Inflammatory macrophage treated with lipopolysaccharide for 1 hour (primary cell): ENCODE measurements around the gene TMCC1.
"Not testable (repeated sequence)": the region's sequence is repeated elsewhere in the genome, so short reads cannot be mapped to it uniquely, and the experiment has no call there.

Source experiments
- DNase-seq, 2 donors: peaks; one replicate each; pipeline ENCODE4 v3.0.0-alpha.2; 2020 to 2022

Gene TMCC1

DNA sequence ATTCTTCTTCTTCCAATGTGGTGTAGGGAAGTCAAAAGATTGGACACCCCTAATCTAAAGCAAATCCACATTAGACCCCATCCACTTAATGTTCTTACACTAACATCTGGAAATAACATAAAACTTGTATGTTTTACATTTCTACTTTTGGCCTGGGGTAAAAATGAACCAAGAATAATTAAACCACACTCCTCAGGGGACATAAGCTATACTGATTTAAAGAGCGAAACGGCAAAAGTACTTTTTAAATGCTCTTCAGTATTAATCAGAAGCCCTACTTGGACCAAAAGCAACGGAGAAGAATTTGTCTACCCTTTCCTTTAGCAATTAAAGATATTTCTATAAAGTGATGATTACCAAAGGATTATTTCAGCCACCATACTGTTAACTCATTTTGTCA lies 123.9 kb downstream of the TMCC1 start:
- DNase-seq = no peak

DNA sequence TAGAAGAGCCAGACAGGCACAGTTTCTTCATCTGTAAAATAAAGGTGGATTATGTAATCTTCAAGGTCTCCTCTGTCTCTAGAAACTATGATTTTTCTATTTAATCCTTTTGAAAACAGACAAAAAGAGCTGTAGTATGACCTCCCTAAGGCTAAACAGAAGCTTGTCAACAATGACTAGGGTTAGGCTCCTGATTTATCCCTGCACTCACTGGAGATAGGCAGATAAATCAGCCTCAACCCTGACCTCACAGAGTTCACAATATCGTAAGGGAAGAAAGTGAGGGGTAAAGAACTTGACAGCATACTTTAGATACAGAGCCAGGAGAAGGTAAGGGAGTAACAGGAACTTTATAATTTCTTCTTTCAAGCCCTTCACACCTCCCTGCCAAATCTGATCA lies 124.8 kb downstream of the TMCC1 start:
- no peak for DNase-seq

DNA sequence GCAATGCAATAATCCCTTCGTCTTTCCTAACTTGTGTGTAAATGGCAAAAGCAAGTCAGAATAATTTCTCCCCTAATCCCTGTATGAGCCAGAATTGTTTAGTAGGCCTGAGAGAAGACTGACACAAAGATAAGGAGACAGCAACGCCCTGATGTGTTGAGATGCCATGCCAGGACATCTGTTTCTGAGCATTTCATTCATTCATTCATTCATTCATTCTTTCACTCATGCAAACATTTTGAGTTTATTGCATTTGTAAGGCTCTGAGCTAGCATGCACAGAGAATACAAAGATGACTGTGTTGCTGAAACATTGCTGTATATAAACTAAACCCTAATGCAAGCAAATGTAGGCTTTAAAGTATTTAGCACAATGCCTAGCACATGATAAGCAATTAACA lies 127.4 kb downstream of the TMCC1 start:
- DNase-seq = no peak

DNA sequence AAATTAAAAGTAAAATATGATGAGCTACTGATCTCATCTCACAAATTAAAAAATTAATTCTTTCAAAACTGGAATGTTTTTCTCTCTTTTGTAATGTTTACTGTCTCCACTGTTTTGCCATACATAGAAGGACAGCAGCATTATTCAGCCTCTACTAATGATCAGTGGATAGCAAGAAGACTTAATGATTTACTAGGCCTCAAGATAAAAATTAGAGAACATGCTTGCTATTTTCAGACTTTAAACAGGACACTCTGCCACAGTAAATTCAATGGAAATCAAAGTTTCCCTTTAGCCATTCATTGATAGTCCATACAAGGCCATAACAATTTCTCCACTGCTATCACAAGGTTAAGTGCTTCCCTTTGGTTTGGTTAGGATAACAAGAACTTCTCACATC lies 129.4 kb downstream of the TMCC1 start:
- DNase-seq = no peak

DNA sequence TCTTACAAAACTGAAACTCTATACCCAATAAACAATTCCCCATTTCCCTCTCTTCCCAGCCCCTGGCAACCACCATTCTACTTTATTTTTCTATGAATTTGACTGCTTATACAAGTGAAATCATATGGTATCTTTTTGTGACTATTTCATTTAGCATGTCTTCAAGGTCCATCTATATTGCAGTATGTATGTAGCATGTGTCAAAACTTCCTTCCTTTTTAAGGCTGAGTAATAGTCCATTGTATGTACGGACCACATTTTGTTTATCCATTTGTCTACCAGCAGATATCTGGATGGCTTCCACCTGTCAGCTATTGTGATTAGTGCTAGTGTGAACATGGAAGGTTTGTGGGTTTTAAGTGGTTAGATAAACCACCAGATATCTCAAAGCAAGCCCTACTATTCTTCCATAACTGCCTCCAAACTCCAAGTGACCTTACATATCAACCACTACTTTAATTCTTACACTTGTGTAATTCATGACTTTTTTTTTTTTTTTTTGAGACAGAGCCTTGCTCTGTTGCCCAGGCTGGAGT lies 134.7 kb downstream of the TMCC1 start:
- peak; percentile 32 to 37 for DNase-seq

DNA sequence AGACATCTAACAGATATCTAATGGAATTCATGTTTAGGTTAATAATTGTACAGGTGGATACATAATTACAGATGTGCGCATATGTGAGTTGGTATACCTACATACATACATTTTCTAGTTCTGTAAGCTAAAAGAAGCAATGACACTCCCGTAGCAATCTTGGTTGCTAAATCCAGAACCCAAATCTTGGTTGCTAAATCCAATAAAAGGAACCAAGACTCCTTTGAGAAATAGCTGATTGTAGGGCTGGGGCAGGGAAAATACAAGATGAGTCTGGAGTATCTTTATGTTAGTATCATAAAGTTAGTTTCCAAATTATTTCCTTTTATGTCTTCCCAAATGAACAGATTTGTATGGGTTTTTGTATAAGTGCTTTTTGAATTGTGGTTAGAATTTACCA lies 135.2 kb downstream of the TMCC1 start:
- DNase-seq = peak; percentile 61 to 63

DNA sequence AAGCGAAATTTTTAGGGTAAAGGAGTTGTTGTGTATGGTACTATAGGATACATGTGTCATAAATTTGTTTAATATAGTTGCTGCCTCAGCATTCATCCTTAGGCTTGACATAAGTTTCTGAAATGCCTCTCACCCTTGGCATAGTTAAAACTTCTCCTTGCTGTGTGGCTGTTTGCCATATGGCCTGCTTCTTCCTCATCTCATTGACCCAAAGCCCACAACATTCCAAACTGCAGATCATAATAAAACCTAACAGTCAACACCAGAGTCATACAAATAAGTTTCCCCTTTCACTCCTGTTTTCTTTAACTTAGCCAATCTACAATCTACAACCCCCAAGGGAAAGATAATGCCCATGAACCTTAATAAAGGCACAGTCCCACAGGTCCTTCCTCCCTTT lies 136.6 kb downstream of the TMCC1 start:
- DNase-seq = peak; percentile 9 to 14

DNA sequence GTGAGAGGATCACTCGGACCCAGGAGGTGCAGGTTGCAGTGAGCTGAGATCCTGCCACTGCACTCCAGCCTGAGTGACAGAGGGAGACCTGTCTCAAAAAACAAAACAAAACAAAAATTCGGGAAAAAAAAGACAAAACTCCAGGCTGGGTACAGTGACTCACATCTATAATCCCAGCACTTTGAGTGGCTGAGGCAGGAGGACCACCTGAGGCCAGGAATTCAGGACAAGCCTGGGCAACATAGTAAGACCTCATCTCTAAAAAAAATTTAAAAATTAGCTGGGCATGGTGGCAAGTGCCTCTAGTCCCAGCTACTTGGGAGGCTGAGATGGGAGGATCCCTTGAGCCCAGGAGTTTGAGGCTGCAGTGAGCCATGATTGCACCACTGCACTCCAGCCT lies 142.4 kb downstream of the TMCC1 start:
- DNase-seq = not testable (repeated sequence)

DNA sequence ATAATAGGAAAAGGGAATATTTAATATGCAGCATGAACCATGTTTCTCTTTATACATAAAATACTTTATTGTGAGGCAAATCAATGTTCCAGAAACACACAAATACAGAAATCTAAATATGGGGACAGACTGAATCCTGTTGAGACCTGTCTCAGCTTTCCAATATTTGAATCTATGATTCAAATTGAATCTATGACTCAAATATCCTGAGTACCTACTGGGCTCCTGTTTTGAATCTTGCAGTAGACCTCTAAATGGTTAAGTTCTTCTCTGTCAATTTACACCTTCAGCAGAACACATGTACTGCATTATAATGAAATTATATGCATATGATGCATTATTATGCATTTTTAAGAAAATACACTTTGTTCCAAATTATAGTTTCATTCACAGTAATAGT lies 143.8 kb downstream of the TMCC1 start:
- DNase-seq = no peak

DNA sequence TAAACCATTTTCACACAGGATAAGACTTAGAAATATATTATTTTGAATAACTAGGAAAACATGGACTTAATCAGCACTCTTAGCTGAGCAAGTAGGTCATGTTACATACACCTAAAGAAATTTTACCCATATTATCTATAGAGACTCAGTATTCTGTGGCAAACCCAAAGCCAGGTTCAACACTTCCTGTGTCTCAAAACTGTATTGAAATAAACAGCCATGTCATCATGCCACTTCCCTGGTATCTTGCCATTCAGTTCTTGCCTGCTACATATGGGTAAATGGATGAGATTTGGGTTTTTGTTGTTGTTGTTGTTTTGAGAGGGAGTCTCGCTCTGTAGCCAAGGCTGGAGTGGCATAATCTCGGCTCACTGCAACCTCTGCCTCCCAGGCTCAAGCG lies 145.5 kb downstream of the TMCC1 start:
- no peak for DNase-seq

DNA sequence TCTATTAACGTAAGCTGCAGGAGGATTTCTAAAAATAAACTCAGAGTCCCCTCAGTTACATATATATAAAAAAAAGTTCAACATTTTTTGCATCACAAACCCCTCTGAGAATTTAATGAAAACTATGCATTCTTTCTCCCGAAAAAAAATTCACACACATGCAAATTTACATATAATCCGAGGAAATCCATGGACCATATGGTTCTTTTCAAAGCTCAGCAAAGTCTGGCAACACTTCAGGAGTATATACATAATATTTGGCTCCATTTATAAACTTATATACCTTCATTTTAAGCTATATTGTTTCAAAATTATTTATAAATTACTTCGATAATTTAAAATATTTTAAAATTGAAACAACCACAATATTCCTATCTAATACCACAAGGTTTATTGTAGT lies 146.4 kb downstream of the TMCC1 start:
- no peak for DNase-seq

DNA sequence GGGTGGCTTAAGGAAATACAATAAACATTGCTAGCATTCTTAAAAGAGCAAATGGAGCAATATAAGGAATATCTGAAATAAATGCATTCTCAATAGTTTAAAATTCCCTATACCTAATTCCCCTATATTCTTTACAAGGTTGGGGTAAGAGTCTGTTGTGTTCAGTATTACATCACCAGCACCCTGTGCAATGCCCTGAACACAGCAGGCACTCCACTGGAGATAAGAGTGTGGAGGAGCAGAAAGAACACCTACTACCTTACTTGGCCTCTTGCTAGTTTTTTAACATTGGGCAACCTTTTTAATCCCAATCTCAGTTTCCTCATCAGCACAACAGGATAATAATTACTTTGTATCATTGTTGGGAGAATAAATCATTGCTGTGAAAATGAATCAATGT lies 146.9 kb downstream of the TMCC1 start:
- no peak for DNase-seq

DNA sequence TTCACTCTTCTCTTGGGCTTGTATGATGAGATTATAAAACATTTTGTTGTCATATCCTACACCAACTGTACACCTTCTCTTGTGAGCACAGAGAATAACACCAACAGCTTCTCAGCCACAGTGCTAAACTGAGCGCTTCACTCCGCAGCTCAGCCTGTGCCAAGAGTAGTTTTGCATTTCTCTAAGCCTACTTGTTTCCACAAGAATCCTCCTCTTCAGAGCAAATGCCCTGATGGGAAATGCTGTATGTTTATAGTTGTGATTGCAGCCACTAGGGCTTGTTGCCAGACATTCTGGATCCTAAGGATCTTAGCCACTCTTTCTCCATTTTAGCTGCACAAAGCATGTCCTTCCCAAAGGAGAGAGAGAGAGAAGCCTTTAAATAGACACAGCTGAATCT lies 148.3 kb downstream of the TMCC1 start:
- no peak for DNase-seq

DNA sequence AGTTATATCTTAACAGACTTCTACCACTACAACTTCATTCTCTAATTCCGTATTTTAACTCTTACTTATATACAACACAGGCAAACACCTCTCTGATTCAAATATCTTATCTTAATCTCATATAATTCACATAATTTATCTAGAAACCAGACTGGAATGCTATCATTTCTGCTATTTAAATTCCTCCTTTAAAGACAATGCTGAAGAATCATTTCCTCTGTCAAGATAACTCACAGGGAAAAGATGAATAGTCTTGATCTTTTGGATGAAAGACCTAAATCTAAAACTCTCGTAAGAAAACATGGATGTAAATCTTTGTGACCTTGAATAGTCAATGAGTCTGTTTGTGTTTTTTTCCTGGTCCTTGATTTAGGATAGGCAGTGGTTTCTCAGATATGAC lies 151.7 kb downstream of the TMCC1 start:
- no peak for DNase-seq

DNA sequence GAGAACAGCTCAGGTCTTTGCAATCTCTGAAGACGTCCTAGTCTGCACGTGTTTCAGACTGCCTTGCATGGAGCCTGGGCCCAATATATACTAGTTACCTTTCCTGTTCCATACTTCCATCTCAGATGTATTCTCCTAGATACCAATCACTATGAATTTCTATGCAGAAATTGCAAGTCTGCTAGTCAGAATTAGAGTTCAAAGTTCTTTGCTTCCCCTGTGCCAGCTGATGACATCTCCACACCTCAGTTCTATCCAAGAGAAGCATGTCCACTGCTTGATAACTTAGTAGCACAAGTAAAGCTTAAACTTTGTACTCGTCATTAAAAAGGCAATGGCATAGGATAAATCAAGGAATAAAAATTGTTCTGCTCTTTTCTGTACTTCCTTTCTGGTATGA lies 153.4 kb downstream of the TMCC1 start:
- no peak for DNase-seq

DNA sequence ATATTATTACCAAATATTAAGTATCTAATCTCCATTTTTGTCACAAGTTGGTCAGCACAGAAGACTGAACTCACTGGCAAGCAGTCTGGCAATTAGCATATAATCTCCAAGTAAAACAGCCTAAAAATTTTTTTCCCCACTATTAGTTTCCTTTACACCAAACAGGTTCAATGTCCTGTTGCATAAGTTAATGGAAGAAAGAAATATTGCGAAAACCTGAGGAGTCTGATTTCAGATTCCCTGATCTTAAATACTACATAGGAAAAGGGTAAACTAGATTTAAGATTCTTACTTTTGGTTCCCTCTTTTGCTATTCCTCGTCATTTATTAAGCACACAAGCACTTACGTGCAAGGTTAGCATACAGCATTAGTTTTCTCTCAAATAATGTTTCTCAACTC lies 153.9 kb downstream of the TMCC1 start:
- no peak for DNase-seq

DNA sequence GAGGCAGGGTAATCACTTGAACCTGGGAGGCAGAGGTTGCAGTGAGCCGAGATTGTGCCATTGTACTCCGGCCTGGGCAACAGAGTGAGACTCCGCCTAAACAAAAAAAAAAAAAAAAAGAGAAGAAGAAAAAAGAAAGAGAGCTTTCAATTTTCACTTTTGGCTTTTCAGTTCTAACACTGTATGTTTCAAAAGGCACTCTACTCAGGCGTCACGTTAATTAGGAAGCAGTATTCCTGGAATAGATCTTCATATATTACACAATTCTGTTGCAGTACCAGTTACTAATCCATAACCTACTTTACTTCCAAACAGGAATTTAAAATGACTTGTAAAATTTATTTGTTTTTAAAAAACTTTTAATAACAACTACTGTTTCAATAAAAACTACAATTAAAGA lies 155.3 kb downstream of the TMCC1 start:
- no peak for DNase-seq

DNA sequence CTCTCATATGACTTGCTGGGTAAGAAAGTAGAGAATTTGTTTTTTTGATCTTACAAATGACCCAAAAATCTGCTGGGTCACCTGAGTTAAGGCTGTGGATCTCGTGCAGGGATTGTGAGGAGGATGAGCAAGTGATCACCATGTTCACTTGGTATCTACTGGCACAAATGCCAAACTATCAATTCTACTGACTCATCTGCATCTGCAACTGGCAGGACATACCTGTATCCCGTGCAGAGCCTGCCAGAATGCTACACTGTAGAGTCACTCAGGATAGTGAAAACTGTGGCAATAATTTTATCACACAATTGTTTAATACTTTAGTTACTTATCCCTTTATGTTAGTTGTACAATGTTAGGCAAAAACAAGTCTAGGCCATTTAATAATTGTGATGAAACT lies 157.4 kb downstream of the TMCC1 start:
- DNase-seq = no peak

DNA sequence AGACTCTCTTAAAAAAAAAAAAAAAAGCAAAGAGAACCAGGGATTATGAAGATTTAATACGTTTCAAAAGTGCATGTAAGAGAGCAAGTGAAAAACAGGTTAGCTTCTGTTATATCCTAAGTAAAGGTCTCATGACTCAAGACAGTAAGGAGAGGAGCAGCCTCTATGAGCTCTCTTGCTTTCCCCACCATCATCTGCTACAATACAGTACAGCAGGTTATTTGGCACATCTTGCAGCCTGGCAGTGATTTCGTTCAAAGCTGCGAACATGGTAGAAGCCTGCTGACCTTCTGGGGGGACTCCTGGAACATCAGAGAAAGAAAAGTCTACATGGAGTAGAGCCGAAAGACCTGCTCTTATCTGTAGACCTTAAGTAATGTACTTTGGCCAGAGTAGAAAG lies 157.9 kb downstream of the TMCC1 start:
- no peak for DNase-seq

DNA sequence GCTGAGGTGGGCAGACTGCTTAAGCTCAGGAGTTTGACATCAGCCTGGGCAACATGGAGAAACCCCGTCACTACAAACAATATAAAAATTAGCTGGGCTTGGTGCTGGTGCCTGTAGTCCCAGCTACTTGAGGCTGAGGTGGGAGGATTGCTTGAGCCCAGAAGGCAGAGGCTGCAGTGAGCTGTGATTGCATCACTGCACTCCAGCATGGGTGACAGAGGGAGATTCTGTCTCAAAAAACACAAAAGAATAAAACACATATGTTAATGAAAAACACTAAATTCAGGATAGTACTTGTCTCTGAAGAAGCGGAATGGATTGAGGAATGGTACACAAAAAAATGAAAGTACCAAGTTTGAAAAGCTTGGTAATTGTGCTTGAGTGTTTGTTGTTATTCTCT lies 159.1 kb downstream of the TMCC1 start:
- no peak for DNase-seq

DNA sequence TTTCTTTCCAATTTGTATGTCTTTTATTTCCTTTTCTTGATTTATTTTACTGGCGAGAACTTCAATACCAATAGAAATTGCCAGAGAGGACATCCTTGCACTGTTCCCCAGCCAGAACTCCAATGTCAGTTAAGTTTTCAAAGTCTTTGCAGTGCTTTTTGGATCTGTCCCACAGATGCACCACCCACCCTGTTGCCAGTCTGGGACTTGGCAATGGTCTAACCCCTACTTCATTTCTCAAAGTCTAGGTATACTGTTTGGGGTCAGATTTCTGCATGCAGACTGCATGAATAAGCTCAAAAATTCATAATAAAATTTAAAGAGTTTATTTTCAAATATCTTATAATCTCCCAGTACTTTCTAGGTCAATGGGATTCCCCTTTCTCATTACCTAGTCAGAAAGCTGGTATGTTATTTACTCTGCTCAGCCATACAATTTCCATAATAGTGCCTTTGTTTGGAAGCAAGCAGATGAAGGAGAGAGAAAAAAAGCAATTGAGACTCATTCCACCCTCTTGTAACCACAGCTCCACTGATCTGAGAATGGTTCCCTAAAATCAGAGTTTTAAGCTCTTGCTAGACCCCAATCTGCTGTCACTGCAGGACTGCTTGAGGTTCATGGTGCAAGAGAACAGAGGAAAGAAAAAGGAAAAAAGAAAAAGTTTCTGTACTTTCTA lies 161.2 kb downstream of the TMCC1 start:
- DNase-seq = no peak

DNA sequence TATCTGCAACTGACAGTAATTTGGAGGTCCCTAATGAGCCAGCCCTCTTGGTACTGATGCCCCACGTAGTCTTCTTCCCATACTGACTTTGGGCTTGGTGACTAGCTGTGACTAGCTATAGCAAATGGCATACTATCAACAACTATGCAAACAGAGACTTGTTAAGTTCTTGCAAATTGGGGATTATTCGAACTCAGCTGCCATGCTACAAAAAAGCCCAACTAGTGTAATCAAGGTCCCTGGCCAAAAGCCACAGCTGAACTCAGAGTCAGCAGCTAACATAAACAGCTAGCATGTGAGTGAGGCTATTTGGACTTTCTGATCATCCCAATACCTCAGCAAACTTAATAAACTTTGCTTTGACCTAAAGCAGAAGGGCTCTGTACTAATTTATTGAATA lies 165.8 kb downstream of the TMCC1 start:
- DNase-seq = peak in 1 of 2 donors; percentile 33

DNA sequence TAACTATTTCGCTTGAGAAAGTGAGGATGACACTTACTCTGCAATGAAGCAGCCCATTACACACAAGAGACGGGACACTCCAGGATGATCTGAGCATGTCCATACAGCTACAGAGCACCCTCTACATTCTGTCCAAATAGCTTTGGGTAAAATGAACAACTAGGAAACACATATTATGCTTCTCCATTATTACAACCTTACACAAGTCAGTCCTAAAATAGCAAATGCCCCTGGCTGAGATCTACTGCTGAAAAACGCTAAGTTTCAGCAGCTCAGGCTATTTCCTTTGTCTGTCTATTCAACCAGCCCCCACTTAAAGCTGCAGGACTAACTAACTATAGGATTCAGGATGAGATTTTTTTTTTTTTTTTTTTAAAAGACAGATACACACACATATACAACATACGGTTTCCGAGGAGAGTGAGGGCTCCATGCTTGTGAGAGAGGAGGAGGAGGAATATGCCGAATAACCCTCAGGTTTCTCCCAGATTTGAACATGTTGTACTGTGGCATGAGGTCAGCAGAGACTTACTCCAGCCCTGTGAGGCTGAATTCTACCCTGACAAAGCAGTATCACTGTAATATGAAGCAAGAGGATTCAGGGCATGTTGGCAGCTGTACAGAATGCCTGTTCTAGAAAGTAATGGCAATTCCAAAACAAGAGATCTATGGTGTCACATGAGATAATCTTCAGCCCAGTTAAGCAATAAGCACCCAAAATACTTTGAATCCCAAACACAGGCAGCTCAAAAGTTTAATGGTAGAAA lies 169.8 kb downstream of the TMCC1 start:
- DNase-seq = peak in 1 of 2 donors; percentile 55

DNA sequence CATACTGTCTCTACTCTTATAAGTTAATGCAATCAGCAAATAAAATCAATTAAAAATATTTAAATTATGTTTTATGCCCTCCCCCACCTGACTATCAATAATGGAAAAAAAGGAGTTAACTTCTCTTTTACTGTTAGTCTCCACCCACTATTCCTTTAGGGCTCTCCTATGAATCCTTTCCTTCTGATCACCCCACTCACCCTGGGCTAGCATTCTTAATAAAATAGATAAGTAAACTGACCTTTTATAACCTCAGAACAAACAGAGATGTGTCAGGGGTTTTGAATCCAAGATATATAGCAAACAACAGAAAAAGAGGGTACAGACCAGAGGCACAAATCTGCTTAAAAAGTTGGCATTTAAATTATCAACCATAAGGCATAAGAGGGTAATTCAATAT lies 171.0 kb downstream of the TMCC1 start:
- no peak for DNase-seq

DNA sequence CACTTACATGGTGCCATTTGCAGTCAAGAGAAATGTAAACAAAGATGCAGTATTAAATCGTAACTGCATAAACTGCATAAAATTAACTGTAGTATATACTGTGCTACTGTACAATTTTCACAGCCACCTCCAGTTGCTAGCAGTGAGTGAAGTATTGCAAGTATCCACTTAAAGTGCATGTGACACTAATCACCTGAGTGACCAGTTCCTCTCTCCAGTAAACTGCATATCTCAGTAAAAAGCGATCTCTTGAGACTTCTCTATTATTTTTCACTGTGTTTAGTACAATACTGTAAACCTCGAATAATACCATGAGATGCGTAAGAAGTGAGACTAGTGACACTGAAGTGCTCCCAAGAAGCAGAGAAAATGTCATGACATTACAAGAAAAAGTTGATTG lies 175.3 kb downstream of the TMCC1 start:
- DNase-seq = no peak
